ENCODE data around the gene CCDC177.

The CCDC177 gene

DNA sequence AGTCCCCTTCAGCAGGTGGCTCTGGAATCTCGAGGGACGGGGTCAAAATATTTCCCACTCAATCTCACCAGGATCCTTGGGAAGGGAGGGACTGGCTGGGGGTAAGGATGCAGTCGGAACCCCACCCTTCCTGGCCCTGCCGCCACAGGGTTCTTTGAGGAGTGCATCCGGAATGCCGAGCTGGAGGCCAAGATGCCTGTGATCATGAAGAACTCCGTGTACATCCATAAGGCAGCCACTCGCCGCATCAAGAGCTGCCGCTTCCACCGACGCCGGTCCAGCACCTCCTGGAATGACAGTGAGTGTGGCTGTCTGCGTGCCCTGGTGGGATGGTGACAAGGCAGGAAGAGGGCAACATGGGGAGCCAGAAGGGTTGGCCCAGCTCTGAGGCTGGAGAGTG lies 47.0 kb downstream of the CCDC177 start:
- DNase-seq = no peak

DNA sequence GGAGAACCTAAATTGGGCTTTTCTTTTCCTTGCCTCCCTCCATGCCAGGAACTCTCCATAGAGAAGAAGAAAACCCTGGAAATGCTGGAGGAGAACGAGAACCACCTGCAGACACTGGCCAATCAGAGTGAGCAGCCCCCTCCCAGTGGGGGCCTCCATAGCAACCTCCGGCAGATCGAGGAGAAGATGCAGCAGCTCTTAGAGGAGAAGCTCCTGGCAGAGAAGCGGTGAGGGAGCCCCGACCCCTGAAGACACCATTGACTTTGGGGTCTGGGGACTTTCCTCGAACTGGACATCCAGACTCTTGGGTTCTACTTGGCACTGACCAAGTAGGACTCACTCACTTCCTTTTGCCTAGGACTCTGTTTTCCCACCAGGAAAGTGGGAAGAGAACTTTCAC lies 48.8 kb downstream of the CCDC177 start:
- no peak for DNase-seq

DNA sequence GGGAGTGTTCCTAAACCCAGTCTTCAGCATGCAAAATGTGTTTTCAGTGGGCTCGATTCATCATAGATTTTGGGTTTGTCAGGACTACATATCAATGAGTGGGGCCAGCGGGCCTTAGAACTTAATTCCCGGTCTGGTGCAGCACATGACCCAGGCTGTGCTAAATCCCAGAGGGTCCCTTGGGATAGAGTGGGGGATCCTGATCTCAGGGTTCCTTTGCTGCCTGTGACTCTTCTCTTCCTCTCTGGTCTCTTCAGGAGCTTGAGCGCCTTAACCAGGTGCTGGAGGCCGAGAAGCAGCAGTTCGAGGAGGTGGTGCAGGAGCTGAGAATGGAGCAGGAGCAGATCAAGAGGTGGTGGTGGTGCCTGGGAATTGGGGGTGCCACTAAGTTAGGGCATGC lies 52.6 kb downstream of the CCDC177 start:
- DNase-seq = no peak

Data from activated gamma-delta T cell (primary cell).